GM19351 (cell line): Measurements from ENCODE around the gene TNK2.

Experiments used
- ATAC-seq: cut with Tn5 transposase; IDR thresholded peaks from one replicate; pipeline ENCODE4 v1.9.1; 2021; ENCODE audit warnings: mild to moderate bottlenecking, moderate library complexity; ENCODE audit not compliant: unreplicated experiment

The TNK2 gene

DNA sequence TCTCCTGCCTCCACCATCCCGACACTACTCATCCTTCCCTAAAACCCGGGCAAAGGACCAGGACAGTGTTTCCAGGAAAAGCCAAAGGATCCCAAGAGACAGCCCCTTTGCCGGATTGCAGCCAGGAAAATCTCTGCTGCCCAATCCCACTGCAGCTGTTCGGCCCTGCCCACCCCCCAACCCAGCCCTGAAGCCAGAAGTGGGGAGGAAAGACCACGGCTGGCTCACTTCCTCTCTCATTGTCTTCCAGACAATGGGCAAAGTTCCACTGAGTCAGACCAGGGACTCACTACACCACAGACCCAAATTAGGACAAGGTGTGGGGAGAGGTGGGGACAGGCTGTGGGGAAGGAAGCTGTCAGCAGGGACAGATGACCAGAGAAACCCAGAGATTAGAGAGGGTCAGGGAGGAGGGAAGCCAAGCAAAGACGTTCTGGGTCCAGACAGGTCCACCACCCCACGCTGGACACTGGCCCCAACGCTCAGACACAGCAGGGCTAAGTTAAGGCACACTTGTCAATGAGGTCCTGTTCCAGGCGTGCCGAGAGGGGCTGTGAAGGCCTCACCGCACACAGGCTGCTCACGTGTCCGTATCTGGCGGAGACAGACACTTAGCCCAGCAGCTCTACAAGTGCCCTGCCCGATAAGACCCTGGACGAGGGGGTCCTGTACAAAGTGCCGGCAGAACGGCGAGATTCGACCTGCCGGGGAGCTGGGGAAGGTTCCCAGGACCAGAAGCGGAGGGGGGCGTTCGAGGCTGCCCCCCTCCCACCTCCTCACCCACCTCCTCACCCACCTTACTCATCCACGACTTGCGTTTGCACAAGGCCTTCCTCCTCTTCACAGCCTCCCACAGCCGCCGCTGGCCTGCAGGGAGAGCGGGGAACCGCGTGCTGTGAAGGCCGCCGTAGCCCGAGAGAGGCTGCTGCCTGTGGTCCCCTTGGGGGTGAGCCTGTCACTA, 21.9 kb downstream of the TNK2 start:
- no peak for ATAC-seq

DNA sequence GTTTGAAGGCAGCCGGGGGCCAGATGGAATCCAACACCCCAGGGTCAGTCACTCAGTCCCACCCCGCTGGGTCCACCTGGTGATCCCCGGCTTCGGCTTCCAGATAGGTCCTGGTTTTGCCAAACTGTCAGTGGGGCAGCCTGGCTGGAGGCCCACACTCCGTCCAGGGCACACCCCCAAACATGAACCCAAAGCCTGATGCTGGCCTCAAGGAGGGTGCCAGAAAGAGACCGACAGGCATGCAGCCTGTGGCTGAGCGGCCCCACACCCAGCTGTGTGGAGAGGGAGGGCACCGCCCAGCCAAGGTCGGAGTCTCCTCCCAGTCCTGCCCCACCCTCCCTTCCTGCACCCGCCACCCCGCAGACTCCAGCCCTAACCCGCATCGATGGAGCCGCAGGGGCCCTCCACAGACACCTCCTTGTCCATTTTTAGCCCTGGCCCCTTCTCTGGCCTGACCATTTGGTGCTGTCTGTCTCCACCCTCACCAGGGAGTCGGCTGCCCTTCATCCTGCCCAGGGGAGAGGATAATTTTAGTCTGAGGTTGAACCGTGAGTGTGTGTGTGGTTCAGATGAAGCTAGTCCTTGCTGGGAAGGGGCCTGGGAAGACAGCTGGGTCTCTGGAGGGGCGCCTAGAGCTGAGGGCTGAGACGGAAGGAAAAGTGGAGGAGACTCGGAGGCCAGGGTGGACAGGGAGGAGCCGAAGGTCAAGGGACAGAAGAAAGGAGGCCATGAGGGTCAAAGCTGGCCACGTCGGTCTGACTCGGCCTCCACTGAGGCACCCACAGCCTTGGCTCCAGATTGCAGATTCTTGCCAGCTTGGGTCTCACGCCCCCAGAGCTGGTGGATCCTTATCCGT, 23.1 kb downstream of the TNK2 start:
- no peak for ATAC-seq

DNA sequence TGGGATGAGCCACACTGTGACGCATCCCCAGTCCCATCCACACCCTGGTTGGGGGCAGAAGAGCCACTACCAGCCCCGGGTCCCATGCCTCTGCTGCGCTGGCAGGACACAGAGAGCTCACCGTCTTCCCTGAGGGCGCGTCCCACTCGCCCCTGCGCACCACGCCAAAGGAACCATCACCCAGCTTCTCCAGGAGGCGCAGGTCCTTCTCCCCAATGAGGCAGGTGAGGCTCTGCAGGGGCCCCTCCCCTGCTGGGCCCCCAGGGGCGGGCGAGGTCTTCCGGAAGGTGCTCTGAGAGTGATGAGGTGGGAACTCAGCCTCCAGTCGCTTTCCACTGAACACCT, 23.7 kb downstream of the TNK2 start:
- no peak for ATAC-seq

DNA sequence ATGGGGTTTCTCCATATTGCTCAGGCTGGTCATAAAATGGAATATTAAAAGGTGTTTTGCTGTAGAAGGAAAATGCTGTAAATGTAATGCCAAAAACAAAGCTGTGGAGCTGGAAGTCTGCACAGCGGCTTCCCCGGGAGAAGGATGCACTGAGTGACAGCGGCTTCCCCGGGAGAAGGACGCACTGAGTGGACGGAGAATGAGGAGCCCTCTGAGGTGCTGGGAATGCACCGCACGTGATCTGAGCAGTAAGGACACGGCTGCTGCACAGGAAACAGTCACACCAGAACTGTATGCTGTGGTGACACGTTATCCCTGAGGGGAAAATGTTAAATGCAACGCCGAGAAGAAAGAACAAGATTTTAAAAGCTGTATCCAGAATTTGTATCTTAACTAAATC, 24.6 kb downstream of the TNK2 start:
- no peak for ATAC-seq

DNA sequence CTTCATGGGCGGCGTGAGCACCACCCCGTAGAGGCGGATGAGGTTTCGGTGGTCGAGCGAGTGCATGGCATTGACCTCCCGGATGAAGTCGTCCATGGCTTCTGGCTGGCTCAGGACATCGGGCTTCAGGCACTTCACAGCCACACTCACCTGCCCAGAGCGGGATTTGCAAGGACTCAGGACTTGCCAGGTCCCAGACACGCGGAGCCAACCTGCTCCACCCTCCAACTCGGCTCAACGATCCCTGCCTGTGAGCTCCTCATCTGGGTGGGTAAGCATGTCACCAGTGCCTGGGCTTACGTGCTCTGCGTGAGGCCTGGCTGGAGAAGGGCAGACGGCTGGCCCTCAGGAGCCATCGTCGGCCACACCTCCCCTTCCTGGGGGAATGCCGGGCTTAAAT, 25.2 kb downstream of the TNK2 start:
- ATAC-seq = no peak

DNA sequence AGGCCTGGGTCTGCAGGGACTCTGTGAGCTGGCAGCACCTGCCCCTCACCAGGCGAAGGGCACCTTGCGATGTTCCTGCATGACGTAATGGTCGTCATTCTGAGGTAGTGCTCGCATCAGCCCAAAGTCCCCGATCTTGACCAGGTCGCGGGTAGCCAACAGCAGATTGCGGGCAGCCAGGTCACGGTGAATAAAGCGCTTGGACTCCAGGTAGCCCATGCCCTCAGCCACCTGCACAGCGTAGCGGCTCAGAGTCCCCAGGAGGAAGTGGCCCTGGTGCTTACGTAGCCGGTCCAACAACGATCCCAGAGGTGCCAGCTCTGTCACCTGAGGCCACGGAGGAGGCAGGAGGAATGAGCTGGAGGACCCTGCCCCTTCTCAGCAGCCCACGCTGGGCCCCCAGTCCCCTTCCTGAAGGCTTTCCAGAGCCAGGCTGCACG, 26.3 kb downstream of the TNK2 start:
- ATAC-seq = no peak

DNA sequence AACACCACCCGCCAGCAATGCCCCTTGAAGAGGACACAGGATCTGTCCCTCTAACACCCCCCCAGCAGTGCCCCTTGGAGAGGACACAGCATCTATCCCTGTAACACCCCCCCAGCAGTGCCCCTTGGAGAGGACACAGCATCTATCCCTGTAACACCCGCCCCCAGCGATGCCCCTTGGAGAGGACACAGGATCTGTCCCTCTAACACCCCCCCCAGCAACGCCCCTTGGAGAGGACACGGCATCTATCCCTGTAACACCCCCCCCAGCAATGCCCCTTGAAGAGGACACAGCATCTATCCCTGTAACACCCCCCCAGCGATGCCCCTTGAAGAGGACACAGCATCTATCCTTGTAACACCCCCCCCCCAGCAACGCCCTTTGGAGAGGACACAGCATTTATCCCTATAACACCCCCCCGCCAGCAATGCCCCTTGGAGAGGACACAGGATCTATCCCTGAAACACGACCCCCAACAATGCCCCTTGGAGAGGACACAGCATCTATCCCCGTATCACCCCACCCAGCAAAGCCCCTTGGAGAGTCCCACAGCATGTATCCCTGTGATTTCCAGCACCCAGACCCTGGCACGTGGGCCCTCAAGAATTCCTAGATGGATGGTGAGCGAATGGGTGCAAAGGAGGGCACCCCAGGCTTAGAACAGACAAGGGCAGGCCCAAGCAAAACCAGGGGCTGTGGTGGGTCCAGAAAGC, 26.9 kb downstream of the TNK2 start:
- no peak for ATAC-seq

DNA sequence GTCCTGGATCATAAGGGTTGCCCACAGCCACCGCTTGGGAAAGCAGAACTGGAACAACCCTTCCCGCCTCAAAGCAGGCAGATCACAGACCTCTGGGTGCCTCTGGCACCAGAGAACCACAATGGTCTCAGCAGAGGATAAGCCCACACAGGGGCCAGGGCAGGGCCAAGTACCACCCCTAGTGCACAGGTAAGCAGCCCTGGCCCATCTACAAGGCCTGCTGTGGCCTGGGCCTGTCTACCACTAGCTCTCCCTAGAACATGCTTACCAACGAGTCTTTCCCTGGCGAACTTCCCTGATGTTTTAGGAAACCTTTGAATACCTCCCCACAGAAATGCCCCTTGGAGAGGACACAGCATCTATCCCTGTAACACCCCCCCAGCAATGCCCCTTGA, 28.3 kb downstream of the TNK2 start:
- no peak for ATAC-seq

DNA sequence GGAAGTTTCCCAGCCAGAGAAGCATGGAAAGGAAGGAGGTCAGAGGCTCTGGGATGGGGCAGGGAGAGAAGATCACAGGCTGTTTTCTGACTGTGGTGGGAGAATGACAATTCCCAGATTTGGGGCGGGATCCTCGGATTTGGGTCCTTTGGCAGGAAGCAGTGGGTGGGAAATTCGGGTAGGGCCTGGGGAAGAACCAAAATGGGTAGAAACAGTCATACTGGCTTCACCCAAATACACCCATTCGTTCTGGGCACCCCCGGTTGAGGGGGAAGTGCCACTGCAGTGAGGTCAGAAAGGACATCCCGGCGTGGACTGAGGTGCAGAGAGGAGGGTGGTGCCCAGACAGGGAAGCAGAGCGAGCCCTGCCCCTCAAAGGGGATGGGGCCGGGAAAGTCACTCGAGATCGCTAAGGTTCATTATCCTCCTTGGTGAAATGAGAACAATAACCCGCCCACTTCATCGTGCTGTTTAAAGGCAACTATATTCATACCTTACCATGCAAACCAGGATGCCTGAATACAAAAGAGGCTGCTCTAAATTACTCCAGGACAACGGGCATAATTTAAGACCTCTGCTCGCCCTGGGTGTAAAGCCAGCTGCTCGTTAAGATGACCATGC, 28.8 kb downstream of the TNK2 start:
- no peak for ATAC-seq

DNA sequence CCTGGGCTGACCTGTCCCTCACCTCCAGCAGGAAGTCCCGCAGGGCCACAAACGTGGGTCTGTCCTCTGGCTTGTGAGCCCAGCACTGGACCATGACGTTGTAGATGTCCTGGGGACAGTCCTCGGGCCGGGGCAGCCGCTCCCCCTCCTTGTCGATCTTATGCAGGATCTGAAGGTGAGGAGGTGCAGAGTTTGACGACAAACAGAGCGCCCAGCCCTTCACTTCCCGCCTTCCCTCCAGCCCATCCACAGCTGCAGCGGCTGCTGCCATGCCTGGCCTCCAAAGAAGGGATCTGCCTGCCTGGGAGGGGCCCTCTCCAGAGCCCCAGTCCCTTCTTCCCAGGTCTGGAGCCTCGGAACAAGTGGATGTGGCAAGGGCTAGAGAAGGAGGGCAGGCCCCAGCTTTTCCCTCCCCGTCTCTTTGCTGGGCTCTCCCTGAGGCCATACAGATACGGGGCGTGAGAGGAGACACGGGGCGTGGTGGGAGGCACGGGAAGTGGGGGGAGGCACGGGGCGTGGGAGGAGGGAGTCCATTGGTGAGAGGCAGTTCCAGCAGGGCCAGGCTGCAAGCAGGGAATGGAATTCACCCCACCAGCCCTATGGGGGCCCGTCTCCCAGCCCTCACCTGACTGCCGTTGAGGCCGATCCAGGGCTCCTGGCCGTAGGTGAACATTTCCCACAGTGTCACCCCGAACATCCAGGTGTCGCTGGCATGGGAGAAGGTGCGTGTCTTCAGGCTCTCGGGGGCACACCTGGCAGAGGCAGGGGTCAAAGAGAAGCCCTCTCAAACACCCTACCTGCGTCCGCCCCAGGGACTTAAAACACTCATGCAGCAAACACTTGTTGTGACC, 29.7 kb downstream of the TNK2 start:
- ATAC-seq = no peak

DNA sequence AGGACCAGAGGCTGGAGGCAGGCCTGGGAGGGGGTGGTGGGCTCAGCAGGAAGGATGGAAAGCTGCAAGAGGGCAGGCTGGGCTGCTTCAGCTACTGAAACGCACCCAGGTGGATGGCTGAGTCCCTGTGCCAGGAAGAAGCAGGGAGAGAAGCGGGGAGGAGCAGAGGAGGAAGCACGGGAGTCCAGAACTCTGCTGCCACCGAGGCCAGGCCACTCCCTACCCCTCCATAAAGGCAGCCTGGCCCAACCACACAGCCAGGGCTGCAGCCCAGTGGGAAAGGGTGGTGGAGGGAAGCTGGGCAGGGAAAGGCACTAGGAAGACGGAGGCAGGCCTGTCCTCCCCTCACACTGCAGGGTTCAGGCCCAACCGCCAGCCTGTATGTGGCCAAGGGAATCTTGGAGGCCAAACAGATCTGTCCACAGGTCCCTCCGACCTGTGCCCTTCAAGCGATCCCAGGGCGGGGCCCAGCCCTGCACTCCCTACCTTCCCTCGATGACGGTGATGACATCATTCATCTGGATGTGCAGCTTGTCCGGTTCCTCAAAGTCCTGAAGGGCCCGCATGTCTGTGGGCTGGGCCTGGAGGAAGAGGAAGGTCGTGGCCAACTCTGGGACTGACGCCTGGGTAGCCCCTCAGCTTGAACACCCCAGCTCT, 30.5 kb downstream of the TNK2 start:
- no peak for ATAC-seq

DNA sequence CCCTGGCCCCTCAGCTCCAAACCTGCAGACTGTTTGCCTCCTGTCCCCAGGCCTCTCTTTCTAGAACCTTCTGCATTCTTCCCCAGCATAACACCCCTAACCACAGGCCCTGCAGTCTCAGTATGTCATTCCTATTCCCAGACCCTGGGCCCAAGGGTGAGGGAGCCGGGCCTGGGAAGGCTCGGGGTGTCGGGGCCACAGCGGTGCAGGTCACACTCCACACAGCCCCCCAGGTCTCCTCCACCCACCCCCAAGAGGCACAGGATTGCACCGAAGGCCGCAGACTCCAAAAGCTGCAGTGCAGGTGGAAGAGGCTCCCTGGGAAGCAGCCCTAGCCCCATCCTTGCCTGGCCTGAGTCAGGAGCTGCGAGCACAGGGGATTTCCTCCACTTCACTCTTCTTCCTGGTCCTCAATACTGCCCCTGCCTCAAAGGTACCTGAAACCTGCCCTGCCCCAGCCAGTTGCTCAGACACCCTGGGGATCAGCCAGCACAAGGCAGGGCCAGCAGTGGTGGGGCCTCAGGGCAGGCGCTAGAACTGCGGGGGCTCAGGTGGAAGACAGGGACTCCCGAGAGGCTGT, 31.1 kb downstream of the TNK2 start:
- ATAC-seq = no peak

DNA sequence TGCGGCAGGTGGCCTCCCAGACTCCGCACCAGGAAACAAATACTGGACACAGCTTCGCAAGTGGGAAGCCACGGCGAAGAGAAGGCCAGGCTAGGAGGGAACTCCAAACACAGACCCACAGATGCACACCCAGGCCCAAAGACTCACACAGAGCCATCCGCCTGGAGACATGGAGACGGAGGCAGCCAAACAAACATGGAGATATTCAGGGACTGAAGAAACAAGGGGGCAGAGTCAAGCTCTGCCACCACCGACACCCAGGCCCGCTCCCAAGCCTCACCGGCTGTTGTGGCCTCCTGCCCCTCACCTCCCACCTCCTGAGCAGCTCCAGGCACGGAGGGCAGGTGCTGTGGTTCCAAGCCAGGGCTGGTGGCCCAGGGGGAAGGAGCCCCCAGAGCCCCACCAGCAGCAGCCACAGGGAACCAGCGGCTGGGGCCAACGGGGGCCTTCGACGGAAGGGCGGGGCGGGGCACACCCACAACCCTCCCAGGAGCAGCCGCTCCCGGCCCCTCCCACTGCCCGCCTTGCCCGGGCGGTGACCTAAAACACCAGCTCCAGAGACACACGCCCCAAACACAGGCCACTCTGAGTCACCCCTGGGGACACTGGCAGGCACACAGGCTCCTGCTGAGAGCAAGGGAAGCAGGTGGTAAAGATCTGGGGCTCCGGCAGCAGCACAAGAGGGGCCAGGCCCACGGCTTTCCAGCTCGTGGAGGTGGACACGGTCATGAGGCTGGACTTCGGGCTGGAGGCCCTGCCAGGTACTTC, 31.9 kb downstream of the TNK2 start:
- ATAC-seq = no peak

DNA sequence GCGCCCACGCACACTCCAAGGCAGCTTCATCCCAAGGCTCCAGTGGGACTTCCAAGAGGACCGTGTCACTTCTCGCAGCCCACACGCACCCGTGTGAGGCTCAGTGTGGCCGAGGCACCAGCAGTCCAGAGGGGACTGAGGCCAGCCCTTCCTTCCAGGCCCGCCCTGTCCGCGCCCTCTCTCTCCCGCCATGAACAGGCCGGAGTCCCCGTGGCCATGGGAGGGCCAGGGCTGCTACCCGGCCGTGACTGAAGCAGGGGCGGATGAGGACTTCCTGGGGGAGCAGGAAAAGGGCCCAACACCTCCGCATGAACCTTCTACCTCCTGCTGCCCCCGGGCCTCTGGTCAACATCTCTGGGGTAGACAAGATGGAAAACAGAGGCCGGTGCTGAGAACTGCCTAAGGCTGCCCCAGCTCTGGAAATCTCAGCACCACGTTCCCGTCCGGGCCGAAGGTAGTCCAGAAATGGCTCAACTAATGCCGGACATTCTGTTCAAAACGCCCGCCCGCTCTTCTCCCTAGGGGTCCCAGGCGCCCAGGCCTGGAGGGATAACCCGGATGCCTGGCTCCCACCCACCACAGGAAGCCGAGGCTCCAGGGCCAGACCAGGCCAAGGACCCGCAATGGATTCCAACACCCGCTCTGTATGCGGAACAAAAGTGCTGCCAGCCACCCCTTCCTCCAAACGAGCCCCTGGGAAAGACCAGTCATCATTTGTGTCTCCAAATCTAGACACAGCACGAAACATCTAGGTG, 32.7 kb downstream of the TNK2 start:
- ATAC-seq = no peak

DNA sequence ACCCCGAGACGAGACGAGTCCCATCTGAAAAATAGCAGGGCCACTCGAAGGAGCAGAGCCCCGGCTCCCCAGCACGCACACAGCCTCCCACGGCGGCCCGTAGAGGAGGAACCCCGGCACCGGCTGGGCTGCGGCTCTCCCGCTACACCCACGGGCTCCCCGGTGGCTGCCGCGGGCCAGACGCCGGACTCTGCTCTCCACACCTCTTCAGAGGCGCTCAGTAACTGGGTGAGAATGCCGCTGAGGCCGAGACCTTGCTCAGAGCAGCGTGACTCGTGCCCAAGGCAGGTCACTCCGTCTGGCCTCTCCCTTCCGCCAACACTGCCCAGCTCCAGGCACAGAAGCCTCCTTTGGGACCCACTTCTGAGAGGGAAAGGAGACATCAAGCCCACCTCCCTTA, 34.4 kb downstream of the TNK2 start:
- ATAC-seq = no peak

DNA sequence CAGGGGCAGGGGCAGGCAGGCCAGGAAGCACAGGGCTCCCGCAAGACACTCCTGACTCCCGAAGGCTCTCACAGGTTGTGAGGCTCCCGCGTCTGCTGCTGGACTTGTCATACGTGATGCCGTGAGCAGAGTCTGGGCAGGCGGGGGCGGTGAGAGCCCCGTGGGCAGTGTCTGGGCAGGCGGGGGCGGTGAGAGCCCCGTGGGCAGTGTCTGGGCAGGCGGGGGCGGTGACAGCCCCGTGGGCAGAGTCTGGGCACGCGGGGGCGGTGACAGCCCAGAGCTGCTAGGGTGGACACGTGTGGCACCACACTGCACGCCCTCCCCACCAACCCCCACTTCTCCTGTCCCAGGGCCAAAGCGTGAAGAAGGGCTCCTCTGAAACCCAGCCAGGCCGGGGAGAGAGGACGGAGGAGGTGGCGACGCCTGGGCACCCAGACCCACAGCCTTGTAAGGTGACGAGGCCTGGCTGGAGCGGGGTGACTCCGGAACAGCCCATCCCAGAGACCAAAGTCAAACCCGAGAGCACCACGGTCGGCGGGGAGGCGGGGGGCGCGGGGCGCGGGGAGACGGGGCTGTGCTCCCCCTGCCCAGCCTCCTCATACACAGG, 35.0 kb downstream of the TNK2 start:
- no peak for ATAC-seq

DNA sequence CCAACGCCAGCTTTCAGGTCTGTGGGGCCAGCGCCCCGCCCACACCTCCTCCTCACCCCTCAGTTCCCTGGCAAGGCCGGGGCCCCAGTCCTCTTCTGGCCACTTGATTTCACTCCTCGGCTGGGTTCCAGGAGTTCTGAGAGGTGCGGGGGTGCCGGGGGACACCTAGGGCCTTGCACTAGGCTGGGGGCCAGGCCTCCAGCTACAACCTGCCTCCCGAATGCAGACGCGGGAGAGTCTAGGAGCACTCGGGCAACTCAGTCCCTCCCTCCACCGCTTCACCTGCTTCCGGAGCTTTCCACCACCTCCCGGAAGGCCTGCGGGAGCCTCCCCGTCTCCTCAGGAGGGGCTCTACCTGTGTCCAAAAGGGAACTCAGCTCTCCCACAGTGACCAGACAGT, 35.6 kb downstream of the TNK2 start:
- ATAC-seq = no peak
